ENCODE results near the gene GHR. TPM values are rescaled to one million over a fixed set of nuclear protein-coding genes. Genes with fewer than 3 reads are reported as not detected.

GHR gene
- total RNA-seq, 2 donors from 2014 or later = 0.27 to 1.2 TPM

DNA sequence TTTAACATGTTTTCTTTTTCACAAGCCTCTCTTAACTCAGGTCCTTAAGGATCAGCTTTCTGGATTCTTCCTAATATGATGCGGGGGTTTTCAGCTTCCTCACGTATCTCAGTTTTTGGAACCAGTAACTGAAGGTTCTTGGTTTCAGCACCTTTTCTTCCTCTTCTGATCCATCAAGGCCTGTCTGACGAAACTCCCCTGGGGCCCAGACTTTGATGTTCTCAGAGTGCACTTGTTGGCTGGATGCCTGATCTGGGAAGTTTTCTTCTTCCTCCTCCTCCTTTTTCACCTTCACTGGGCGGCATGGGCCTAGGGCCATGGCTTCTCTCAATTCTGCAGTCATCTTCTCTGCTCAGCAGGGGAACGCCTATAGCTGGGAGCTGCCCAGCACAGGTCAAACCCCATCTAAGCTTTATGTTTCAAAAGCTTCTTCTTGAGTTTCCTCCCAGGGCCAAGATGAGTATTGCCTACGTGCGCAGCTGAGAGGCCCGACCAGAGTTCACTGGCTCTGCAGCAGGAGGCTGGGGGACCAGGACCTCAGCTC is 44.8 kb downstream of the GHR start:
- Histone ChIP-seq H3K27me3 (ENCODE audit: control insufficient read depth, insufficient read depth, low read length, poor library complexity, severe bottlenecking) (no peaks in the 10 kb centered on the region), H3K36me3 (ENCODE audit: control insufficient read depth, insufficient read depth, low read length) (no peaks in the 10 kb centered on the region), H3K4me1 (ENCODE audit: control insufficient read depth, insufficient read depth, low read length) (no peaks in the 10 kb centered on the region), H3K27ac (ENCODE audit: low read depth, low read length) (no peak overlapping the region), H3K9ac (ENCODE audit: extremely low read depth, low read length, poor library complexity, severe bottlenecking) (no peak overlapping the region), H3K9me3 (ENCODE audit: control insufficient read depth, low read length) (no peaks in the 10 kb centered on the region), H3K4me3 (ENCODE audit: low read length) (no peak overlapping the region)
- Mint-ChIP-seq H3K27me3 (ENCODE audit: insufficient read depth) (no peaks in the 10 kb centered on the region), H3K9me3 (peaks cover 7% of the 10 kb centered on the region), H3K4me3 (no peak overlapping the region), H3K4me1 (no peaks in the 10 kb centered on the region), H3K27ac (no peak overlapping the region), H3K36me3 (ENCODE audit: low read depth) (no peaks in the 10 kb centered on the region)
- WGBS, 2 experiments (ENCODE audit: insufficient coverage in 1 of 2, insufficient read length in 1 of 2) = 92 to 98% methylated on average over 6 to 8 of the region's 8 CpGs
- TF ChIP-seq, protein P1, sequence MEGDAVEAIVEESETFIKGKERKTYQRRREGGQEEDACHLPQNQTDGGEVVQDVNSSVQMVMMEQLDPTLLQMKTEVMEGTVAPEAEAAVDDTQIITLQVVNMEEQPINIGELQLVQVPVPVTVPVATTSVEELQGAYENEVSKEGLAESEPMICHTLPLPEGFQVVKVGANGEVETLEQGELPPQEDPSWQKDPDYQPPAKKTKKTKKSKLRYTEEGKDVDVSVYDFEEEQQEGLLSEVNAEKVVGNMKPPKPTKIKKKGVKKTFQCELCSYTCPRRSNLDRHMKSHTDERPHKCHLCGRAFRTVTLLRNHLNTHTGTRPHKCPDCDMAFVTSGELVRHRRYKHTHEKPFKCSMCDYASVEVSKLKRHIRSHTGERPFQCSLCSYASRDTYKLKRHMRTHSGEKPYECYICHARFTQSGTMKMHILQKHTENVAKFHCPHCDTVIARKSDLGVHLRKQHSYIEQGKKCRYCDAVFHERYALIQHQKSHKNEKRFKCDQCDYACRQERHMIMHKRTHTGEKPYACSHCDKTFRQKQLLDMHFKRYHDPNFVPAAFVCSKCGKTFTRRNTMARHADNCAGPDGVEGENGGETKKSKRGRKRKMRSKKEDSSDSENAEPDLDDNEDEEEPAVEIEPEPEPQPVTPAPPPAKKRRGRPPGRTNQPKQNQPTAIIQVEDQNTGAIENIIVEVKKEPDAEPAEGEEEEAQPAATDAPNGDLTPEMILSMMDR (conservative IDR thresholded peaks at IDR 0.05) = no peak
- DNase-seq = no peak

DNA sequence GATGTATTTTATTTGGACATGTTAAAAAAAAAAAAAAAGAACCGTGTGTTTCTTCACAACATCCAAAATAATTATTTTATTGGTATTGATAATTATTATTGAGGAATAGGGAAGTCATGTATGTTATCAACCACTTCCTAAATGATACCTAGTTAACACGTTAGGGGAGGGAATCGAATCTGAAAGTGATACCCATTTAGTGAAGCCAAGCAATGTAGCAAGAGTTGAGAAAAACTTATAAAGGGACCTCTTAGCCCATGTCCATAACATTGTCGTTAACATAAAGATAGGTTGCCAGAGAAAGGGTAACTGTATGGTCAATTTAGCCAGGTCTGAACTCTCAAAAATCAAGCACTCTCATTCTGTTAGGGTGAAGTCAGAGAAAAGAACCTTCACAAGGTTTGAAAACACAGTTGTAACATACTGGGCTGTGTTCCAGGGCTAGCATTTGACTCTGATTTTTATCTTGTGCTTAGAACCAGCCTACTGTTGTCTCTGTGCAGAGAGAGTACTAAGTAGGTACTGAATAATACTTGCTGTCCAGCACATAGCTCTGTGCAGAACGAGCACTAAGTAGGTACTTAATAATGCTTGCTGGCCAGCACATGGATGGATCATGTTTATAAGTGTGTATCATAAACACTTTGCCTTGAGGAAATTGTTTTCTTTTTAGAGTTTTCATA is 60.4 kb downstream of the GHR start:
- H3K4me3 ChIP-seq (ENCODE audit: low read length) = no peak overlapping the region
- no peak for DNase-seq
- TF ChIP-seq, protein P1 (conservative IDR thresholded peaks at IDR 0.05) = no peak
- Mint-ChIP-seq H3K9me3 (peaks cover 37% of the 10 kb centered on the region), H3K4me3 (no peak overlapping the region), H3K27ac (no peak overlapping the region), H3K36me3 (ENCODE audit: low read depth) (no peaks in the 10 kb centered on the region), H3K27me3 (ENCODE audit: insufficient read depth) (no peaks in the 10 kb centered on the region), H3K4me1 (no peaks in the 10 kb centered on the region)
- H3K27me3 ChIP-seq (ENCODE audit: control insufficient read depth, insufficient read depth, low read length, poor library complexity, severe bottlenecking) = no peaks in the 10 kb centered on the region
- H3K36me3 ChIP-seq (ENCODE audit: control insufficient read depth, insufficient read depth, low read length) = no peaks in the 10 kb centered on the region
- H3K9me3 ChIP-seq (ENCODE audit: control insufficient read depth, low read length) = peaks cover 8% of the 10 kb centered on the region
- no peak overlapping the region for H3K9ac ChIP-seq (ENCODE audit: extremely low read depth, low read length, poor library complexity, severe bottlenecking)
- H3K4me1 ChIP-seq (ENCODE audit: control insufficient read depth, insufficient read depth, low read length) = no peaks in the 10 kb centered on the region
- WGBS, 2 experiments (ENCODE audit: insufficient coverage in 1 of 2, insufficient read length in 1 of 2) = 90 to 94% methylated on average over 4 of the region's 5 CpGs
- H3K27ac ChIP-seq (ENCODE audit: low read depth, low read length) = no peak overlapping the region

DNA sequence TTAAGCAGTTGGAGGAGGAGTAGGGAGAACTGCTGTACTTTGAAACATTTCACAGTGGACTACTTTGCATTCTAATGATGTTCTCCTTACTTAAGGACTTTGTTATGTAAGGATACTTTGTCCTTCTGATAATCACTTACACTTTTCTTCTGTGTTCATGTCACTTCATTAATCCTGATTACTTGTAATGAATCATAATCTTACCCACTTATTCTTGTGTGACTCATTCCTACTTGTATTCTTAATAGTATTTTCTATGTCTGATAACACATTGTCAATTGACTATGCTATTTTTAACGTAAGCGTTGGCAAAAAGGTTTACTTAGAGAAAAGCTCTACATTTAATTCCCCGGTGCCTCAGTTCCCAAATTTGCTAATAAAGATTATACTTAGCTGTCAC is 63.8 kb downstream of the GHR start:
- Histone ChIP-seq H3K36me3 (ENCODE audit: control insufficient read depth, insufficient read depth, low read length) (no peaks in the 10 kb centered on the region), H3K27me3 (ENCODE audit: control insufficient read depth, insufficient read depth, low read length, poor library complexity, severe bottlenecking) (no peaks in the 10 kb centered on the region), H3K9ac (ENCODE audit: extremely low read depth, low read length, poor library complexity, severe bottlenecking) (no peak overlapping the region), H3K27ac (ENCODE audit: low read depth, low read length) (no peak overlapping the region), H3K9me3 (ENCODE audit: control insufficient read depth, low read length) (peaks cover 8% of the 10 kb centered on the region), H3K4me3 (ENCODE audit: low read length) (no peak overlapping the region), H3K4me1 (ENCODE audit: control insufficient read depth, insufficient read depth, low read length) (no peaks in the 10 kb centered on the region)
- DNase-seq = no peak
- Mint-ChIP-seq H3K27ac (no peak overlapping the region), H3K36me3 (ENCODE audit: low read depth) (no peaks in the 10 kb centered on the region), H3K4me1 (no peaks in the 10 kb centered on the region), H3K9me3 (peaks cover 16% of the 10 kb centered on the region), H3K27me3 (ENCODE audit: insufficient read depth) (no peaks in the 10 kb centered on the region), H3K4me3 (no peak overlapping the region)
- 100% methylated on average over 2 to 3 of the region's 3 CpGs for WGBS, 2 experiments (ENCODE audit: insufficient coverage in 1 of 2, insufficient read length in 1 of 2)
- TF ChIP-seq, protein P1 (conservative IDR thresholded peaks at IDR 0.05) = no peak
